Activated naive CD8-positive, alpha-beta T cell treated with anti-CD3 and anti-CD28 coated beads for 36 hours (primary cell): ENCODE data around the gene CARD9. TPM values are rescaled to one million over a fixed set of nuclear protein-coding genes. Genes with fewer than 3 reads are reported as not detected.

ENCODE experiments used
- total RNA-seq, 2 experiments: library from RNA; stranded (reverse); gene quantifications; one replicate each; pipeline ENCODE4 v1.2.3, GENCODE V29; 2021

CARD9 gene
- total RNA-seq, 2 experiments from 2014 or later: 1.5 to 1.8 TPM

Other genes with a start within 250 kb of the CARD9 start
- gene LHX3, start 168.5 kb downstream of the CARD9 start, total RNA-seq: not detected
- 10 to 100 TPM; 17.0 to 18.3 TPM for gene QSOX2, start 127.9 kb downstream of the CARD9 start, total RNA-seq
- not detected for gene CCDC187, start 69.6 kb downstream of the CARD9 start, total RNA-seq
- gene GPSM1, start 46.1 kb downstream of the CARD9 start, total RNA-seq: 10 to 100 TPM in 1 of 2 experiments, 1 to 10 TPM in 1; 9.1 to 11.0 TPM
- gene DNLZ, start 9.9 kb downstream of the CARD9 start, total RNA-seq: 10 to 100 TPM; 24.9 to 26.2 TPM
- 10 to 100 TPM; 25.2 to 28.0 TPM for gene SNAPC4, start 26.5 kb upstream of the CARD9 start, total RNA-seq
- 10 to 100 TPM; 55.4 to 58.2 TPM for gene ENTR1, start 36.9 kb upstream of the CARD9 start, total RNA-seq
- gene PMPCA, start 37.0 kb upstream of the CARD9 start, total RNA-seq: 100 to 1,000 TPM; 124 to 130 TPM
- gene INPP5E, start 66.2 kb upstream of the CARD9 start, total RNA-seq: 10 to 100 TPM; 10.9 to 12.1 TPM
- 10 to 100 TPM; 69.4 to 71.2 TPM for gene SEC16A, start 109.4 kb upstream of the CARD9 start, total RNA-seq
- gene NOTCH1, start 172.4 kb upstream of the CARD9 start, total RNA-seq: 10 to 100 TPM; 48.2 to 51.6 TPM